Neural progenitor cell (in vitro differentiated cells): ENCODE measurements around the gene CYP8B1.

Experiments used
- EZH2 ChIP-seq: fragments of 200-600 bp; sonication (generic); IDR thresholded peaks from 2 replicates; pipeline ENCODE4 v1.6.1; 2017; ENCODE audit warnings: antibody characterized with exemption, mild to moderate bottlenecking, moderate library complexity
- EZH2phosphoT487 ChIP-seq: fragments of 200-600 bp; sonication (generic); IDR thresholded peaks from 2 replicates; pipeline ENCODE4 v1.6.1; 2017; ENCODE audit warnings: antibody characterized with exemption
- TF ChIP-seq, protein P1 (sequence below): fragments of 200-600 bp; sonication (generic); IDR thresholded peaks from 2 replicates; pipeline ENCODE4 v1.5.1; 2017; ENCODE audit warnings: antibody characterized with exemption, mild to moderate bottlenecking

DNA sequence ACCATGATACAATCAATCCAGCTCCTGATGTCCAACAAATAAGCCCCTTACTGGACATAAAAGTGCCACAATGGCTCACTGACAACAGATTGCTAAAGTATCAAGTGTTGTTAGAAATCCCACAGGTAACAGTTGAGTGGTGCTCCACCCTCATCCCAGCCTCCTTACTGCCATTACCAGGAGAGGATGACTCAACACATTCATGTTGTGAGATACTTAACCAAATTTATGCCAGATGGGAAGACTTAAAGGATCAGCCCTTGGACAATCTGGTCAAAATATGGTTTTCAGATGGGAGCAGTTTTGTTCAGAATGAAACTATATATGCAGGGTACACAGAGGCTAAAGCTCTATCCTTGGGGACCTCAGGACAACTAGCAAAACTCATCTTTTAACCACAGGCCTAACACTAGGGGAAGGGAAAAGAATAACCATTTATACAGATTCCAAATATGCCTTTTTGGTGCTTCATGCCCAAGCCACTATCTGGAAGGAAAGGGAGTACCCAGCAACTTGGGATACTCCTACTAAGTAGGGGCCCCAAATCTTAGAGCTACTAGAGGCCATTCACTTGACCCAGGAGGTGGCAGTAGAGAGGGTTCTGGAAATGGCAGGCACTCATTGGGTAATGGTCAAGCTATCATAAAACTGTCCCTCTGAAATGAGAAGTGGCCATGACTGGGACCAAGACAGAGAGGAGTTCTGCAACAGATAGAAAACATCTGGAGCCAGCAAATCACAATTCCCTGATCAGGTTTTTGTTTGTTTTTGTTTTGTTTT, 23.4 kb upstream of the CYP8B1 start:
- TF ChIP-seq, protein P1, sequence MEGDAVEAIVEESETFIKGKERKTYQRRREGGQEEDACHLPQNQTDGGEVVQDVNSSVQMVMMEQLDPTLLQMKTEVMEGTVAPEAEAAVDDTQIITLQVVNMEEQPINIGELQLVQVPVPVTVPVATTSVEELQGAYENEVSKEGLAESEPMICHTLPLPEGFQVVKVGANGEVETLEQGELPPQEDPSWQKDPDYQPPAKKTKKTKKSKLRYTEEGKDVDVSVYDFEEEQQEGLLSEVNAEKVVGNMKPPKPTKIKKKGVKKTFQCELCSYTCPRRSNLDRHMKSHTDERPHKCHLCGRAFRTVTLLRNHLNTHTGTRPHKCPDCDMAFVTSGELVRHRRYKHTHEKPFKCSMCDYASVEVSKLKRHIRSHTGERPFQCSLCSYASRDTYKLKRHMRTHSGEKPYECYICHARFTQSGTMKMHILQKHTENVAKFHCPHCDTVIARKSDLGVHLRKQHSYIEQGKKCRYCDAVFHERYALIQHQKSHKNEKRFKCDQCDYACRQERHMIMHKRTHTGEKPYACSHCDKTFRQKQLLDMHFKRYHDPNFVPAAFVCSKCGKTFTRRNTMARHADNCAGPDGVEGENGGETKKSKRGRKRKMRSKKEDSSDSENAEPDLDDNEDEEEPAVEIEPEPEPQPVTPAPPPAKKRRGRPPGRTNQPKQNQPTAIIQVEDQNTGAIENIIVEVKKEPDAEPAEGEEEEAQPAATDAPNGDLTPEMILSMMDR, result no peak
- TF ChIP-seq EZH2 (no peak), EZH2phosphoT487 (no peak)
